HG02571 (cell line): ENCODE data around the gene DLG1.
"Not testable (repeated sequence)": the region's sequence is repeated elsewhere in the genome, so short reads cannot be mapped to it uniquely, and the experiment has no call there.

Experiments
- ATAC-seq: cut with Tn5 transposase; IDR thresholded peaks from one replicate; pipeline ENCODE4 v1.9.1; 2021; ENCODE audit warnings: mild to moderate bottlenecking, moderate library complexity; ENCODE audit not compliant: unreplicated experiment

The DLG1 gene

GRCh38 chr3:197216914-197217313 is 81.5 kb downstream of the DLG1 start:
- no peak for ATAC-seq

DNA sequence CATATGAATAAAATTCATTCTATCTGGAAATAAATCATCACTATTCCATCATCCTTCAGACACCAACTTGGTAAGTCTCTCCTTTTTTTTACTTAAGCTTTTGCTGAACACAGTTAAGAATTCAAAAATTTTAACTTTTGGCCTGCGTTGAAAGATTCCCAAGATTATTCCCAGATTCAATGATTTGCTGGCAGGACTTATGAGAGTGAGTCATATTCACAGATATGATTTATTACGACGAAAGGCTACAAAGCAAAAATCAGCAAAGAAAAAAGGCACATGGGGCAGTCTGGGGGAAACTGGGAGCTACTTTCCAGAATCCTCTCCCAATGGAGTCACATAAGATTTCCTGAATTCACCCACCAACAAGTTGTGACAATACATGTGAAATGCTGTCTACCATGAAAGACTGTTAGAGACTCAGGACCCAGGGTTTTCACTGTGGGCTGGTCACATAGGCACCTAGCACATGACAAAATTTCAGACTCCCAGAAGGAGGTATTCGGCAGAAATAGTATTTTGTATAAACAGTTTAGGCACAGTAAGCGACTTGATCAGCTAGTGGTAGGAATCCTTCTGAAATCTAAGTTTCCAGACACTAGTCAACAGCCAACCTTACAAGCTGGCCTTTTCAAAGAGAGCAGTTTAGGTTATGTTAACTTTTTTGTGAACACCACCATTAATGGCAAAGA is 82.1 kb downstream of the DLG1 start:
- ATAC-seq, result no peak

DNA sequence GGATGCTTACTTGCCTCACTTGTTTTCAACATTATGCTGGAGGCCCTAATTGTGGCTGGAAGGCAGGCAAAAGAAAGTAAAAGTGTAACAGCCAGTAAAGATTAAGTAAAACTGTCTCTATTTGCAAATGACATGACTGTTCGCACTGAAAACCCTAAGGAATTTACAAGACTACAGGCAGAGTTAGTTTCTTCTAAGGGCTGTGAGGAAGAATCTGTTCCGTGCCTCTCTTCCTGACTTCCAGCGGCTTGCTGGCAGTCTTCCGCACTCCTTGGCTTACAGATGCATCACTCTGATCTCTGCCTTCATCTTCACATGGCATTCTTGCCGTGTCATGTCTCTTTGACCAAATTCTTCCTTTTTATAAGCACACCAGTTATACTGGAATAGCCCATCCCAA is 86.1 kb downstream of the DLG1 start:
- ATAC-seq, result no peak

- not testable (repeated sequence) for ATAC-seq
Observed at GRCh38 chr3:197211698-197212097, 86.7 kb downstream of the DLG1 start.

- ATAC-seq, result no peak
Observed at GRCh38 chr3:197209366-197210260, 88.8 kb downstream of the DLG1 start.

DNA sequence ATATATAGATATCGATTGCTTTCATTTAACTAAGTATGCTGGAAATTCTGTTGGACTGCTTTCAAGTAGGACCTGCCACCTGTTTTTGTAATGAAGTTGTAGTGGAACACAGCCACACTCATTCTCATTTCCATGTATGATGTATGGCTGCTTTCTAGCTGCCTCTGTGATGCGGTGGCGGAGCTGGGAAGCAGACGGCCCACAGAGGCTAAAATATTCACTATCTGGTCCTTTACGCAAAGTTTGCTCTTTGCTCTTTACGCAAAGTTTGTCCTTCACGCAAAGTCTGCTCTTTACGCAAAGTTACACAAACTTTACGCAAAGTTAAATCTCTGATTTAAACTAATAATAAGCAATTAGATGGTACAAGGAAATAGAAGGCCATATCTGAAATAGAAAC is 91.5 kb downstream of the DLG1 start:
- no peak for ATAC-seq

GRCh38 chr3:197205675-197206074 is 92.7 kb downstream of the DLG1 start:
- ATAC-seq, result no peak

DNA sequence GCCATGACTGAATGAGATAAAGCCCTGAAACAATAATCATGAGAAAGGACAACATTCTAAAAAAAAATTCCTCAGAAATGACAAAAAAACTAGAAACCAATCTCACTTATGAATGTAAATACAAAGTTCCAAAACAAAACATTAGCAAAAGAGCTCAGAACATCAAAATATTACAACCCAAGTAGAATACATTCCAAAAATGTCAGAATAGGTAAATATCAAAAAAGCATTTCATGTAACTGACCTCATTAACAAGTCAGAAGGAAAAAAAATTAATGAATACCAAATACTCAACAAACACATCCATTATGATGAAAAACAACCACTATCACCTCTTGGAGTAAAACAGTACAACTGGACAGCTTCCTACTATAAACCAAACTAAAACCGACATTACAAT is 93.1 kb downstream of the DLG1 start:
- no peak for ATAC-seq

- no peak for ATAC-seq
Observed at GRCh38 chr3:197204736-197205135, 93.7 kb downstream of the DLG1 start.

DNA sequence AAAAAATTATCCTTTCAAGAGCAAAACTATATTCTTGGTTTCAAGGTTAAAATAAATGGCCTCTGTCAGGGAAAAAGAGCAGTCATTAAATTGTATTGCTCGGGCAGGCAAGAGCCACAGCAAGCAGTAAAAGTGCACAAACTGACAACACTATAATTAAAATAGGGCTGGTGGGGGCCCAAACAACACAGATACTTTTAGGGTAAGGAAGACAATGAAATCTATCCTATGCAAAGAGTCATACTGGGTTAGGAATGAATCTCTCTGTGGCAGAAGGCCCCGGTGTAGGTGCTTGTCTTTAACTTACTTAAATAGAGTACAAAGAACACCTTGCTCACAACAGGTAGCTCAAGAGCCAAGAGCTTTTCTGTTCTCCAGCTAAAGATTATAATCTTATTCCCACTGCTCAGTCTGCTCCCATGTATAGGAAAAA is 94.7 kb downstream of the DLG1 start:
- no peak for ATAC-seq

DNA sequence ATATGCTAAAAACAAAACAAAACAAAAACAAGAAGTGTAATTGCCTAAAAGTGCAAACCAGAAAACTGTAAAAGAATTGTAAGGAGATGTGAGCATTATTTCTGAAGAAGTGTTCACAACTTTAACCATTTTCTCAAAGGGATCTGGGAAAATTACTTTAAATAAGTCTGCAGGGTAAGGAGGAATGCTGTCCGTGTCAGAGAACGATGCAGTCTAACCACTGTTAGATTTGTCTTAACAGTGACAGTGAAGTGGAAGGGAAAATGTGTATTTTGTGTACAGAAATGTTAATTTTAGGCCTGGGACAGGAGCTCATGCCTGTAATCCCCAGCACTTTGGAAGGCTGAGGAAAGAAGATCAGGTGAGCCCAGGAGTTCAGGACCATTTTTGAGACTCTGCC is 95.7 kb downstream of the DLG1 start:
- no peak for ATAC-seq

- ATAC-seq, result no peak
Observed at GRCh38 chr3:197201791-197202452, 96.5 kb downstream of the DLG1 start.

DNA sequence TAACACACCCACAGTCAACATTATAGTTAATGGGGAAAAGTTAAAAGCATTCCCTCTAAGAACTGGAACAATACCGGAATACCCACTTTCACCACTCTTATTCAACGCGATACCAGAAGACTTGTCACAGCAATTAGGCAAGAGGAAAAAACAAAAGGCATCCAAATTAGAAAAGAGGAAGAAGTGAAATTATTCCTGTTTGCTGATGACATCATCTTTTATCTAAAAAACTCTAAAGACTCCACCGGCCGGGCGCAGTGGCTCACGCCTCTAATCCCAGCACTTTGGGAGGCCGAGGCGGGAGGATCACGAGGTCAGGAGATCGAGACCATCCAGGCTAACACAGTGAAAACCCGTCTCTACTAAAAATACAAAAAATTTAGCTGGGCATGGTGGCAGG is 97.6 kb downstream of the DLG1 start:
- ATAC-seq, result not testable (repeated sequence)

DNA sequence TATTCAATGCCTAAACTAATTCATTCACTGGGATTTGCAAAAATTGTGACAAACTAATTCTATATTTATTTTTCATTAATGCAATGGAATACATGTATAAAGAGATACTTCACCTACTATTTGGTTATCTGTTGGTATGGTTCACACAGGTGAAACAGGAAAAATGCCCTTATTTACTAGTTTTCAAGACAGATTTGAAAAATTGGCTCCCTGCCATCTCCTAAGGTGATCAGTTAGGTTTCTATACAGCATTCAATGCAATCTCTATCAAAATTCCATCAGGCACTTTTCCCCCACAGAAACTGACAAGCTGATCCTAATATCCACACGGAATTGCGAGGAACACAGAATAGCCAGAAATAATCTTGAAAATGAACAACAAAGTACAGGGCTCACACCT is 101.1 kb downstream of the DLG1 start:
- ATAC-seq, result no peak

DNA sequence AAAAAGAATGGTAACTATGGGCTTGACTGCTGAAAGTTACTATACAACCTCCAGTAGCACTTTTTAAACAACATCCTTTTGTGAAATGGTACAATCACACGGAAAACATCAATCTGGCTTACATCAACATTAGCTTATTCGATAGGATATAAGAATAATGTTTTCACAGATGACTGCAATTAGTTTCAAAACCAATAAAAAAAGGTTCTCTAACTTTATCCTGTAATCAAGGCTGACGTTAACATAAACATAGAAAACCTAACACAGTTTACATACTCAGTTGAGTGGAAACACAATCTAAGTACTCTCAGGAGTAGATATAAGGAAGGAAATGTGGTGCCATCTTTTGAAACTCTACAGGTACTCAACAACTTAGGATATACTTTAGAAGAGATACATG is 102.2 kb downstream of the DLG1 start:
- ATAC-seq, result no peak

DNA sequence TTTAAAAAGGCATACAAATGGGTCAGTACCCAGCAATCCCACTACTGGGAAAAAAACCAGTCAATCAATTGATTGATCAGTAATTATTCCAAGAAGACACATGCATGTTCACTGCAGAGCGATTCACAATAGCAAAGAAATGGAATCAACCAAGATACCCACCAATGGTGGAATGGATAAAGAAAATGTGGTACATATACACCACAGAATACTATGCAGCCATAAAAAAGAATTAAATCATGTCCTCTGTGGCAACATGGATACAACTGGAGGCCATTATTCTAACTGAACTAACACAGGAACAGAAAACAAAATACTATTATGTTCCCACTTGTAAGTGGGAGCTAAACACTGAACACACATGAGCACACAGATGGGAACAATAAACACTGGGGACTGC is 103.1 kb downstream of the DLG1 start:
- no peak for ATAC-seq

GRCh38 chr3:197193759-197194158 is 104.7 kb downstream of the DLG1 start:
- not testable (repeated sequence) for ATAC-seq

- ATAC-seq, result no peak
Observed at GRCh38 chr3:197191897-197192296, 106.5 kb downstream of the DLG1 start.

GRCh38 chr3:197189623-197190022 is 108.8 kb downstream of the DLG1 start:
- ATAC-seq, result no peak

GRCh38 chr3:197188963-197189362 is 109.4 kb downstream of the DLG1 start:
- ATAC-seq, result no peak

GRCh38 chr3:197186887-197187588 is 111.4 kb downstream of the DLG1 start:
- ATAC-seq, result no peak
